Esophagus muscularis mucosa (tissue), 3 donors: ENCODE results near the gene CCDC187.

Experiments
- CTCF ChIP-seq, 3 experiments: fragments of 200-600 bp in 2 of 3; fragments of 450-650 bp in 1 of 3; sonication (generic) in 2 of 3; IDR thresholded peaks; one replicate each; pipeline ENCODE4 v1.5.1; 2017 to 2019; ENCODE audit warnings: antibody characterized with exemption in 3 of 3, mild to moderate bottlenecking in 2 of 3, moderate library complexity in 1 of 3
- POLR2A ChIP-seq: fragments of 450-650 bp; IDR thresholded peaks from one replicate; pipeline ENCODE4 v1.6.1; 2017; ENCODE audit warnings: antibody characterized with exemption, moderate library complexity, mild to moderate bottlenecking, low read depth
- POLR2AphosphoS5 ChIP-seq, 2 donors: sonication (generic); formaldehyde crosslinking; IDR thresholded peaks; one replicate each; pipeline ENCODE4 v1.6.1; 2017; ENCODE audit warnings: antibody characterized with exemption in 2 of 2

- TF ChIP-seq POLR2AphosphoS5 (IDR thresholded peaks at IDR 0.05) (no peak), CTCF (IDR thresholded peaks at IDR 0.05) (no peak), POLR2A (no peak)
Observed at GRCh38 chr9:136331556-136332481, 27.9 kb upstream of the CCDC187 start.
